HG03139 (cell line): ENCODE data around the gene PCDHA8.
"Not testable (repeated sequence)": the region's sequence is repeated elsewhere in the genome, so short reads cannot be mapped to it uniquely, and the experiment has no call there.

ENCODE experiments used
- ATAC-seq: cut with Tn5 transposase; IDR thresholded peaks from one replicate; pipeline ENCODE4 v1.9.1; 2021; ENCODE audit not compliant: unreplicated experiment

PCDHA8 gene, protein sequence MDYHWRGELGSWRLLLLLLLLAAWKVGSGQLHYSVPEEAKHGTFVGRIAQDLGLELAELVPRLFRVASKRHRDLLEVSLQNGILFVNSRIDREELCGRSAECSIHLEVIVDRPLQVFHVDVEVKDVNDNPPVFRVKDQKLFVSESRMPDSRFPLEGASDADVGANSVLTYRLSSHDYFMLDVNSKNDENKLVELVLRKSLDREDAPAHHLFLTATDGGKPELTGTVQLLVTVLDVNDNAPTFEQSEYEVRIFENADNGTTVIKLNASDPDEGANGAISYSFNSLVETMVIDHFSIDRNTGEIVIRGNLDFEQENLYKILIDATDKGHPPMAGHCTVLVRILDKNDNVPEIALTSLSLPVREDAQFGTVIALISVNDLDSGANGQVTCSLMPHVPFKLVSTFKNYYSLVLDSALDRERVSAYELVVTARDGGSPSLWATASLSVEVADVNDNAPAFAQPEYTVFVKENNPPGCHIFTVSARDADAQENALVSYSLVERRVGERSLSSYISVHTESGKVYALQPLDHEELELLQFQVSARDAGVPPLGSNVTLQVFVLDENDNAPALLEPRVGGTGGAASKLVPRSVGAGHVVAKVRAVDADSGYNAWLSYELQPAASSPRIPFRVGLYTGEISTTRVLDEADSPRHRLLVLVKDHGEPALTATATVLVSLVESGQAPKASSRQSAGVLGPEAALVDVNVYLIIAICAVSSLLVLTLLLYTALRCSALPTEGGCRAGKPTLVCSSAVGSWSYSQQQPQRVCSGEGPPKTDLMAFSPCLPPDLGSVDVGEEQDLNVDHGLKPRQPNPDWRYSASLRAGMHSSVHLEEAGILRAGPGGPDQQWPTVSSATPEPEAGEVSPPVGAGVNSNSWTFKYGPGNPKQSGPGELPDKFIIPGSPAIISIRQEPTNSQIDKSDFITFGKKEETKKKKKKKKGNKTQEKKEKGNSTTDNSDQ

DNA sequence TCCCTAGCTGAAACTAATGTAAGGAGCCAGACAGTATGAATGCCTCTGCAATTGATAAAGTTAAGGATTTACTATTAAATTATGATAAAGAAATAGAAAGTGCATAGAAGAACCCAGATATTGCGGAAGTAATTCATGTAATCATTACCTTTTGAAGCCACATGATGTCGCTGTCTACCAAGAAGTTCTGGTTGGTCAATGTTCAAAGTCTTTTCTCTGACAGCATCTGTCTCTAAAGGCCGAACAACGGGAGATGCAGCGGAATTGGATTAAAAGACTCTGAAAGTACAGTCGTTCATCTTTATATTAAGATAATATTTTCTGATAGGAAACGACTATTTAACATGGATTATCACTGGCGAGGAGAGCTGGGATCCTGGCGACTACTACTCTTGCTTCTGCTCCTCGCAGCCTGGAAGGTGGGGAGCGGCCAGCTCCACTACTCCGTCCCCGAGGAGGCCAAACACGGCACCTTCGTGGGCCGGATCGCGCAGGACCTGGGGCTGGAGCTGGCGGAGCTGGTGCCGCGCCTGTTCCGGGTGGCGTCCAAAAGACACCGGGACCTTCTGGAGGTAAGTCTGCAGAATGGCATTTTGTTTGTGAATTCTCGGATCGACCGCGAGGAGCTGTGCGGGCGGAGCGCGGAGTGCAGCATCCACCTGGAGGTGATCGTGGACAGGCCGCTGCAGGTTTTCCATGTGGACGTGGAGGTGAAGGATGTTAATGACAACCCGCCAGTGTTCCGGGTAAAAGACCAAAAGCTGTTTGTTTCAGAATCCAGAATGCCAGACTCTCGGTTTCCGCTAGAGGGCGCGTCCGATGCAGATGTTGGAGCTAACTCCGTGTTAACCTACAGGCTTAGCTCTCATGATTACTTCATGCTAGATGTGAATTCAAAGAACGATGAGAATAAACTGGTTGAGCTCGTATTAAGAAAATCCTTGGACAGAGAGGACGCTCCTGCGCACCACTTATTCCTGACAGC is at the start of gene PCDHA8:
Gene PCDHA8, plus strand, starts transcription at position 210 of the 985 bp plus-strand sequence. Its CDS starts 135 bp downstream, at position 345.
- no peak for ATAC-seq

DNA sequence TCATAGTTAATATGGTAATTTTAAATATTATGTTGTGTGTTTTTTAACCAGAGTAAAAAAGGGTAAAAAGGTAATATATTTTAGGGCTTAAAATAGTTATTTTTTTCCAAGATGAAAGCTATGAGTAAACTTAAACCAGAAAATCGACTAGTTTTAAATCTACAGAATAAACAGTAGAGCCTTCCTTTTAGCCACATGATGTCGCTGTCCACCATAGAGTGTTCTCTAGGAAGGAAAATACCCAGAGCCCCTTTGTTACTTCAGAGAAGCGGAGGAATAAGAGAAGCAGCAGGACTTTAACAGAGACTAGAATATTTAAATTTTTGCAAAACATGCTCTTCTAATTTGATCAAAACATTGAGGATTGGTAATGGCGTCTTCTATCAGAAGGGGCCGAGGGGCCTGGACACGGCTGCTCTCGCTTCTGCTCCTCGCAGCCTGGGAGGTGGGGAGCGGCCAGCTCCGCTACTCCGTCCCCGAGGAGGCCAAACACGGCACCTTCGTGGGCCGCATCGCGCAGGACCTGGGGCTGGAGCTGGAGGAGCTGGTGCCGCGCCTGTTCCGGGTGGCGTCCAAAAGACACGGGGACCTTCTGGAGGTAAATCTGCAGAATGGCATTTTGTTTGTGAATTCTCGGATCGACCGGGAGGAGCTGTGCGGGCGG is 46.3 kb upstream of the PCDHA8 start, which contains the start of gene PCDHA2:
Gene PCDHA2, plus strand, starts transcription at position 258 of the 664 bp plus-strand sequence.
- ATAC-seq, result no peak

- no peak for ATAC-seq
These were observed 45.7 kb upstream of the PCDHA8 start for GRCh38 chr5:140795259-140795641.

DNA sequence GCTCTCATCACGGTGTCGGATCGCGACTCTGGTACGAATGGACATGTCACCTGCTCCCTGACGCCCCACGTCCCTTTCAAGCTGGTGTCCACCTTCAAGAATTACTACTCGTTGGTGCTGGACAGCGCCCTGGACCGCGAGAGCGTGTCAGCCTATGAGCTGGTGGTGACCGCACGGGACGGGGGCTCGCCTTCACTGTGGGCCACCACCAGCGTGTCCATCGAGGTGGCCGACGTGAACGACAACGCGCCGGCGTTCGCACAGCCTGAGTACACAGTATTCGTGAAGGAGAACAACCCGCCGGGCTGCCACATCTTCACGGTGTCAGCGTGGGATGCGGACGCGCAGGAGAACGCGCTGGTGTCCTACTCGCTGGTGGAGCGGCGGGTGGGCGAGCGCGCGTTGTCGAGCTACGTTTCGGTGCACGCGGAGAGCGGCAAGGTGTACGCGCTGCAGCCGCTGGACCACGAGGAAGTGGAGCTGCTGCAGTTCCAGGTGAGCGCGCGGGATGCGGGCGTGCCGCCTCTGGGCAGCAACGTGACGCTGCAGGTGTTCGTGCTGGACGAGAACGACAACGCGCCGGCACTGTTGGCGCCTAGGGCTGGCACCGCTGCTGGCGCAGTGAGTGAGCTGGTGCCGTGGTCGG is 44.8 kb upstream of the PCDHA8 start:
- ATAC-seq, result not testable (repeated sequence)

DNA sequence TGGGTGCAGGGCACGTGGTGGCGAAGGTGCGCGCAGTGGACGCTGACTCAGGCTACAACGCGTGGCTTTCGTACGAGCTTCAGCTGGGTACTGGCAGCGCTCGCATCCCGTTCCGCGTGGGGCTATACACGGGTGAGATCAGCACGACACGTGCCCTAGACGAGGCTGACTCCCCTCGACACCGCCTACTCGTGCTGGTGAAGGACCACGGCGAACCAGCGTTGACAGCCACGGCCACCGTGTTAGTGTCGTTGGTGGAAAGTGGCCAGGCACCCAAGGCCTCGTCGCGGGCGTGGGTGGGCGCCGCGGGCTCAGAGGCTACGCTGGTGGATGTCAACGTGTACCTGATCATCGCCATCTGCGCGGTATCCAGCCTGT is 44.3 kb upstream of the PCDHA8 start:
- no peak for ATAC-seq

DNA sequence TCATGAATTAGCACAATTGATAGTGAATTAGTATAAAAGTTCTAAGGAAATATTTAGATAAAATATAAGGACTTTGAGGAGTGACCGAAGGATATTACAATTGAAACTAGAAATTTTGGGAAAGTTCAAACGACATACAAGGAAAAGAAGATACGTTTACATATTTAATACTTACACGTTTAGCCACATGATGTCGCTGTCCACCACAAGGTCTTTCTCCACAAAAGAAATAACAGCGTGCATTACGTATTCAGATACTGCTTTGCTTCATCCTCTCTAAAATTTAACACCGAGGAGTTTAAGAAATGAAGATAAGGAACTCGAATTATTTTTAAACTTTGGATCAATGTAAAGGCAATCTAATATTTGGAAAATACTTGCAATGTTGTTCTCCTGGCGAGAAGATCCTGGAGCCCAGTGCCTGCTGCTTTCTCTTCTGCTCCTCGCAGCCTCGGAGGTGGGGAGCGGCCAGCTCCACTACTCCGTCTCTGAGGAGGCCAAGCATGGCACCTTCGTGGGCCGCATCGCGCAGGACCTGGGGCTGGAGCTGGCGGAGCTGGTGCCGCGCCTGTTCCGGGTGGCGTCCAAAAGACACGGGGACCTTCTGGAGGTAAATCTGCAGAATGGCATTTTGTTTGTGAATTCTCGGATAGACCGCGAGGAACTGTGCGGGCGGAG is 40.0 kb upstream of the PCDHA8 start, which contains the start of gene PCDHA3:
Gene PCDHA3, plus strand, starts transcription at position 242 of the 678 bp plus-strand sequence.
- ATAC-seq, result no peak

DNA sequence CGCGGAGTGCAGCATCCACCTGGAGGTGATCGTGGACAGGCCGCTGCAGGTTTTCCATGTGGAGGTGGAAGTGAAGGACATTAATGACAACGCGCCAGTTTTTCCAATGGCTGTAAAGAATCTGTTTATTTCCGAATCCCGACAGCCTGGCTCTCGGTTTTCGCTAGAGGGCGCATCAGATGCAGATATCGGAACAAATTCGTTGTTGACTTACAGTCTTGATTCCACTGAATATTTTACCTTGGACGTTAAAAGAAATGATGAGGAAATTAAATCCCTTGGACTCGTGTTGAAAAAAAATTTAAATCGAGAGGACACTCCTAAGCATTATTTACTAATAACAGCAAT is 39.5 kb upstream of the PCDHA8 start:
- ATAC-seq, result no peak

DNA sequence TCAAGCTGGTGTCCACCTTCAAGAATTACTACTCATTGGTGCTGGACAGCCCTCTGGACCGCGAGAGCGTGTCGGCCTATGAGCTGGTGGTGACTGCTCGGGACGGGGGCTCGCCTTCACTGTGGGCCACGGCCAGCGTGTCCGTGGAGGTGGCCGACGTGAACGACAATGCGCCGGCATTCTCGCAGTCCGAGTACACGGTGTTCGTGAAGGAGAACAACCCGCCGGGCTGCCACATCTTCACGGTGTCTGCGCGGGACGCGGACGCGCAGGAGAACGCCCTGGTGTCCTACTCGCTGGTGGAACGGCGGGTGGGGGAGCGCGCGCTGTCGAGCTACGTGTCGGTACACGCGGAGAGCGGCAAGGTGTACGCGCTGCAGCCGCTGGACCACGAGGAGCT is 38.6 kb upstream of the PCDHA8 start:
- ATAC-seq, result not testable (repeated sequence)

- no peak for ATAC-seq
These were observed 38.2 kb upstream of the PCDHA8 start for GRCh38 chr5:140802781-140803271.

DNA sequence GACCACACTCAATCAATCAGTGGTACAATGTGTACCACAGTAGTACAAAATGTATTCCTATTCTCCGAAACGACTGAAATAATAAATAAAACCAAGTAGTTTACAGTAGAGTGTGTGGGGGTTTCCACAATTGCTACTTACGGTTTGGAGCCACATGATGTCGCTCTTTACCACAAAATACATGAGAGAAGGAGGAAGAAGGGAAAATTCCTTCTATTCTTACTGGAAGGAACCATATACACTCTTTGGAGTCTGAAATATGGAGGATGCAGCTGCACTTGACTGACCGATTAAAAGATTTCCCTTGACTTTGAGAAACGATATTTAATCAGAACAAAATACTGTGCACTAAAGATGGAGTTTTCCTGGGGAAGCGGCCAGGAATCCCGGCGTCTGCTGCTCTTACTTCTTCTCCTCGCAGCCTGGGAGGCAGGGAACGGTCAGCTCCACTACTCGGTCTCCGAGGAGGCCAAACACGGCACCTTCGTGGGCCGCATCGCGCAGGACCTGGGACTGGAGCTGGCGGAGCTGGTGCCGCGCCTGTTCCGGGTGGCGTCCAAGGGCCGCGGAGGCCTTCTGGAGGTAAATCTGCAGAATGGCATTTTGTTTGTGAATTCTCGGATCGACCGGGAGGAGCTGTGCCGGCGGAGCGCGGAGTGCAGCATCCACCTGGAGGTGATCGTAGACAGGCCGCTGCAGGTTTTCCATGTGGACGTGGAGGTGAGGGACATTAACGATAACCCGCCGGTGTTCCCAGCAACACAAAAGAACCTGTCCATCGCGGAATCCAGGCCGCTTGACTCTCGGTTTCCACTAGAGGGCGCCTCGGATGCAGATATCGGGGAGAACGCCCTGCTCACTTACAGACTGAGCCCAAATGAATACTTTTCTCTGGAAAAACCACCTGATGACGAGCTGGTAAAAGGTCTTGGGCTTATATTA is 33.9 kb upstream of the PCDHA8 start, which contains the start of gene PCDHA4:
Gene PCDHA4, plus strand, starts transcription at position 235 of the 942 bp plus-strand sequence.
- no peak for ATAC-seq

- not testable (repeated sequence) for ATAC-seq
These were observed 32.6 kb upstream of the PCDHA8 start for GRCh38 chr5:140808241-140808888.

GRCh38 chr5:140808889-140809291 is 32.1 kb upstream of the PCDHA8 start:
- no peak for ATAC-seq

DNA sequence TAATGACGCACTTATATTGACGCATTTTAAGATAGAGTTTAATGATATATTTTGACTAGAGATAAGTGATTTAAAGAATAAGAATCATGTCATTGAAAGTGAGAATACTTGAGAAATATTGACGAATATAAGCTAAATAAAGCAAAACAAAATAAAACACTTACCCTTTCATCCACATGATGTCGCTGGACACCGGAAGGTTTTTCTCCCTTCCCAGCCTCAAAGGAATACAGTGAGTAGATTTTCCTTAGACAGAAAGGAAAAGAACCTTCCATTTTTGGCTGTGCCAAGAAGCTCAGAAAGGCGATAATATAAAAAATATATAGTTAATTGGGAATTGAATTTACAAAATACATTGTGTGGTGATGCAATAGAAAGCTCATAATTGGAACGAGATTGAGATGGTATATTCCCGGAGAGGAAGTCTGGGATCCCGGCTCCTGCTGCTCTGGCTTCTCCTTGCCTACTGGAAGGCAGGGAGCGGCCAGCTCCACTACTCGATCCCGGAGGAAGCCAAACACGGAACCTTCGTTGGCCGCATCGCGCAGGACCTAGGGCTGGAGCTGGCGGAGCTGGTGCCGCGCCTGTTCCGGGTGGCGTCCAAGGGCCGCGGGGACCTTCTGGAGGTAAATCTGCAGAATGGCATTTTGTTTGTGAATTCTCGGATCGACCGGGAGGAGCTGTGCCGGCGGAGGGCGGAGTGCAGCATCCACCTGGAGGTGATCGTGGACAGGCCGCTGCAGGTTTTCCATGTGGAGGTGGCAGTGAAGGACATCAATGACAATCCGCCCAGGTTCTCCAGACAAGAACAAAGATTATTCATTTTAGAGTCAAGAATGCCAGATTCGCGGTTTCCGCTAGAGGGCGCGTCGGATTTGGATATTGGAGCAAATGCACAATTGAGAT is 19.4 kb upstream of the PCDHA8 start, which contains the start of gene PCDHA5:
Gene PCDHA5, plus strand, starts transcription at position 239 of the 906 bp plus-strand sequence.
- no peak for ATAC-seq

- no peak for ATAC-seq
These were observed 18.7 kb upstream of the PCDHA8 start for GRCh38 chr5:140822281-140822629.

DNA sequence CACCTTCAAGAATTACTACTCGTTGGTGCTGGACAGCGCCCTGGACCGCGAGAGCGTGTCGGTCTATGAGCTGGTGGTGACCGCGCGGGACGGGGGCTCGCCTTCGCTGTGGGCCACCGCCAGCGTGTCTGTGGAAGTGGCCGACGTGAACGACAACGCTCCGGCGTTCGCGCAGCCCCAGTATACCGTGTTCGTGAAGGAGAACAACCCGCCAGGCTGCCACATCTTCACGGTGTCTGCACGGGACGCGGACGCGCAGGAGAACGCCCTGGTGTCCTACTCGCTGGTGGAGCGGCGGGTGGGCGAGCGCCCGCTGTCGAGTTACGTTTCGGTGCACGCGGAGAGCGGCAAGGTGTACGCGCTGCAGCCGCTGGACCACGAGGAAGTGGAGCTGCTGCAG is 18.0 kb upstream of the PCDHA8 start:
- ATAC-seq, result not testable (repeated sequence)

DNA sequence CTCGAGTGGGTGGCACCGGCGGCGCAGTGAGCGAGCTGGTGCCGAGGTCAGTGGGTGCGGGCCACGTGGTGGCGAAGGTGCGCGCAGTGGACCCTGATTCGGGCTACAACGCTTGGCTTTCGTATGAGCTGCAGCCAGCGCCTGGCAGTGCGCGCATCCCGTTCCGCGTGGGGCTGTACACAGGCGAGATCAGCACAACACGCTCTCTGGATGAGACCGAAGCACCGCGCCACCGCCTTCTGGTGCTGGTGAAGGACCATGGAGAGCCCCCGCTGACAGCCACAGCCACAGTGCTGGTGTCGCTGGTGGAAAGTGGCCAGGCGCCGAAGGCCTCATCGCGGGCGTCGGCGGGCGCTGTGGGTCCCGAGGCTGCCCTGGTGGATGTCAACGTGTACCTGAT is 17.5 kb upstream of the PCDHA8 start:
- no peak for ATAC-seq
